ENCODE measurements around the gene ANAPC10. TPM values are rescaled to one million over a fixed set of nuclear protein-coding genes. Genes with fewer than 3 reads are reported as not detected.
A peak's percentile ranks its signal among the peaks of the same experiment; 100 is the strongest.
"Not testable (repeated sequence)": the region's sequence is repeated elsewhere in the genome, so short reads cannot be mapped to it uniquely, and the experiment has no call there.

ANAPC10 gene, protein sequence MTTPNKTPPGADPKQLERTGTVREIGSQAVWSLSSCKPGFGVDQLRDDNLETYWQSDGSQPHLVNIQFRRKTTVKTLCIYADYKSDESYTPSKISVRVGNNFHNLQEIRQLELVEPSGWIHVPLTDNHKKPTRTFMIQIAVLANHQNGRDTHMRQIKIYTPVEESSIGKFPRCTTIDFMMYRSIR
- total RNA-seq, result 21.4 and 24.0 TPM in 2 replicates
- 11.9 and 15.7 TPM in 2 replicates for polyA plus RNA-seq
- polyA plus RNA-seq (2011; cell fraction: cytosol; rRNA removed), result 21.7 and 23.9 TPM in 2 replicates
- polyA plus RNA-seq (2011; cell fraction: nucleus; rRNA removed), result 19.9 and 20.6 TPM in 2 replicates
- polyA plus RNA-seq (2012), result 13.9 and 20.8 TPM in 2 replicates
- polyA minus RNA-seq, result 16.2 and 18.7 TPM in 2 replicates
- polyA minus RNA-seq (2011; cell fraction: cytosol; rRNA and poly(A)+ RNA removed), result 7.7 TPM
- polyA minus RNA-seq (2011; cell fraction: nucleus; rRNA and poly(A)+ RNA removed), result 44.6 and 53.9 TPM in 2 replicates
- Bru-seq, nascent RNA, result percentile 75 among the genes with signal in this experiment
- percentile 84 among the genes with signal in this experiment for BruChase-seq, experiment 1, labeled RNA remaining after a 6-hour chase
- BruChase-seq, experiment 2, labeled RNA remaining after a 2-hour chase, result percentile 86 among the genes with signal in this experiment
- long read RNA-seq, transcript ANAPC10-209 (5 exons, 1,025 nt), result major isoform, 16 of 51 reads
- long read RNA-seq, transcript ANAPC10-201 (5 exons, 868 nt), result minor isoform, 7 of 51 reads
- long read RNA-seq, partial matches to known transcripts, result 3 of 51 reads
- long read RNA-seq, other reads (novel, unspliced or antisense), result 22 of 51 reads

GRCh38 chr4:145097821-145098674 lies at the start of gene ANAPC10, which contains the start of gene ABCE1:
ANAPC10 (minus strand) TSS chr4:145098196; CDS start chr4:145096099, 2,097 bp downstream.
ABCE1 (plus strand) TSS chr4:145098311; CDS start chr4:145104413, 6,102 bp downstream.
- ChIA-PET POLR2A (interaction anchor here (1.5 kb wide), 1 partner anchor 36 kb away, joined by 4 read pairs; no protein-coding TSS in a partner anchor), CTCF (interaction anchor here (0.6 to 2.0 kb wide), 16 partner anchors 10 to 924 kb away, joined by 3 to 5 read pairs (median 3); no protein-coding TSS in a partner anchor)
- DNase-seq (ENCODE audit: low read depth, low spot score), result peak; percentile 98
- H3K36me3 ChIP-seq (ENCODE audit: control insufficient read depth in 2 of 2, extremely low read depth in 1 of 2, insufficient read depth in 2 of 2, low read length in 2 of 2), result peaks cover 3 to 6% of the 10 kb centered on the region in 2 experiments
- TF ChIP-seq EZH2 (IDR thresholded peaks at IDR 0.05; ENCODE audit: borderline replicate concordance, low read depth, low read length, severe bottlenecking) (no peak), JUN (IDR thresholded peaks at IDR 0.05; ENCODE audit: borderline replicate concordance, insufficient read depth, insufficient read length, low read depth) (peak; percentile 92), MYC (IDR thresholded peaks at IDR 0.05; ENCODE audit: low read depth, low read length) (no peak), POLR2A (IDR thresholded peaks at IDR 0.05; ENCODE audit: low read depth, low read length) (peak; percentile 82), FOS (IDR thresholded peaks at IDR 0.05; ENCODE audit: borderline replicate concordance, insufficient read depth, low read length) (no peak), POLR2AphosphoS5 (IDR thresholded peaks at IDR 0.05; ENCODE audit: insufficient read depth, low read depth, low read length) (peak; percentile 95), CTCF (IDR thresholded peaks at IDR 0.05; ENCODE audit: extremely low read depth in 1 of 2, insufficient read depth in 1 of 2, low read depth in 1 of 2, low read length in 2 of 2) (peak in 1 of 2 donors; percentile 11), MAX (IDR thresholded peaks at IDR 0.05; ENCODE audit: insufficient read depth, insufficient read length) (peak; percentile 90)
- FAIRE-seq, result peak; percentile 87
- H3K9me1 ChIP-seq (replicated peaks; ENCODE audit: control insufficient read depth, extremely low read depth, insufficient read depth, low read length), result no peaks in the 10 kb centered on the region
- H3K79me2 ChIP-seq (ENCODE audit: control insufficient read depth, insufficient read depth, low read length), result peaks cover 83% of the 10 kb centered on the region
- no peaks in the 10 kb centered on the region for H3K27me3 ChIP-seq (ENCODE audit: control insufficient read depth in 2 of 2, insufficient read depth in 2 of 2, low read length in 2 of 2)
- H4K20me1 ChIP-seq (replicated peaks; ENCODE audit: control insufficient read depth, extremely low read depth, insufficient read depth, low read length), result peaks cover 2% of the 10 kb centered on the region
- BruUV-seq (replicated peaks), result TSS peak; percentile 49
- peak within 1 kb of the TSS; percentile 100 for H3K4me2 ChIP-seq (ENCODE audit: insufficient read depth, low read length)
- H2AFZ ChIP-seq (ENCODE audit: low read depth, low read length), result peak within 1 kb of the TSS; percentile 66
- no peaks in the 10 kb centered on the region for H3K9me3 ChIP-seq (replicated peaks; ENCODE audit: control insufficient read depth, insufficient read depth, low read length)
- H3K4me3 ChIP-seq (replicated peaks in 1 of 3; ENCODE audit: insufficient read depth in 1 of 3, low read depth in 1 of 3, low read length in 3 of 3), result peak within 1 kb of the TSS; percentile 45 to 95 (median 66)
- peak within 1 kb of the TSS; percentile 74 for H3K27ac ChIP-seq (ENCODE audit: insufficient read depth, low read depth, low read length)
- H3K4me1 ChIP-seq (ENCODE audit: control insufficient read depth, extremely low read depth, insufficient read depth, low read length), result peaks cover 35% of the 10 kb centered on the region
- intact Hi-C loops (cut with micrococcal nuclease) (loop anchor here (1.0 to 5.0 kb wide), 6 partner anchors 9 to 1761 kb away; partner anchors contain the start of genes GAB1, HHIP, SMAD1 and ZNF827), dilution Hi-C loops (cut with MboI; ENCODE audit: extremely low pct_ligation_motif_present, low sequenced_read_pairs) (no loop called here)
- peak within 1 kb of the TSS; percentile 90 for H3K9ac ChIP-seq (replicated peaks; ENCODE audit: extremely low read depth, insufficient read depth, low read length)

- H3K27me3 ChIP-seq (ENCODE audit: control insufficient read depth in 2 of 2, insufficient read depth in 2 of 2, low read length in 2 of 2); BruUV-seq (replicated peaks); H2AFZ ChIP-seq (ENCODE audit: low read depth, low read length); H3K9me3 ChIP-seq (replicated peaks; ENCODE audit: control insufficient read depth, insufficient read depth, low read length); H3K9me1 ChIP-seq (replicated peaks; ENCODE audit: control insufficient read depth, extremely low read depth, insufficient read depth, low read length); dilution Hi-C loops (cut with MboI; ENCODE audit: extremely low pct_ligation_motif_present, low sequenced_read_pairs); intact Hi-C loops (cut with micrococcal nuclease); H3K4me3 ChIP-seq (replicated peaks in 1 of 3; ENCODE audit: insufficient read depth in 1 of 3, low read depth in 1 of 3, low read length in 3 of 3); H3K79me2 ChIP-seq (ENCODE audit: control insufficient read depth, insufficient read depth, low read length); POLR2A ChIA-PET; H4K20me1 ChIP-seq (replicated peaks; ENCODE audit: control insufficient read depth, extremely low read depth, insufficient read depth, low read length); FAIRE-seq; H3K4me2 ChIP-seq (ENCODE audit: insufficient read depth, low read length); DNase-seq (ENCODE audit: low read depth, low spot score); H3K27ac ChIP-seq (ENCODE audit: insufficient read depth, low read depth, low read length); H3K9ac ChIP-seq (replicated peaks; ENCODE audit: extremely low read depth, insufficient read depth, low read length): not testable (repeated sequence)
- H3K4me1 ChIP-seq (ENCODE audit: control insufficient read depth, extremely low read depth, insufficient read depth, low read length), result peaks cover 16% of the 10 kb centered on the region
- H3K36me3 ChIP-seq (ENCODE audit: control insufficient read depth in 2 of 2, extremely low read depth in 1 of 2, insufficient read depth in 2 of 2, low read length in 2 of 2), result peaks cover 10 to 13% of the 10 kb centered on the region in 2 experiments
- CTCF ChIA-PET, result interaction anchor here (0.8 kb wide), 1 partner anchor 17 kb away, joined by 4 read pairs; no protein-coding TSS in a partner anchor
Observed at GRCh38 chr4:145136219-145136618, 38.2 kb upstream of the ANAPC10 start.

All from endothelial cell of umbilical vein (primary cell).